LNCaP clone FGC (cell line): ENCODE results near the gene SFXN1.

ENCODE experiments used
- DNase-seq: peaks from one replicate; pipeline ENCODE4 v3.0.0-alpha.2; 2011; ENCODE audit warnings: low read depth
- H3K4me3 ChIP-seq: 2 replicates; pipeline ENCODE4 v1.5.1; 2011; ENCODE audit warnings: mild to moderate bottlenecking, low read depth, low read length, control low read depth
- TF ChIP-seq, protein P1 (sequence below): IDR thresholded peaks from 2 replicates; pipeline ENCODE4 v1.5.1; 2012; ENCODE audit warnings: mild to moderate bottlenecking; ENCODE audit not compliant: control insufficient read depth, insufficient read depth; ENCODE audit errors: extremely low read depth

Gene SFXN1

DNA sequence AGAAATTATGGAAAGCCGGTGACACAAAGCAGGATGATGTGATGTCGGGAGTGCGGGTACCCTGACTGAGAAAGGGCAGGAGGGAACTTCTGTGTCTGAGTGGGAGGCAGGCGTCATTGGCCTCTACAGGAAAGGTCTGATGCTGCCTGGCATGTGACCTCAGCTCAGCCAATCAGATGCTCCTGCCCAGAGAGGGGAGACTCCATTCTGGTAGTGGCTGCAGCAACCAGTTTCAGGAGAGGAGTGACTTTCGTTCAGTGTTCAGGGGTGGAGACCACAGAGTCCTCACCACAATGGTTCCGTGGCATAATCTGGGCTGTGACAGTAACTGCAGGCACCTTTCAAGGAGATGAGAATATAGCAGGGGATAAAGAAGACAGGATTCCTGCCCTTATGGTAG lies 6.7 kb upstream of the SFXN1 start:
- H3K4me3 ChIP-seq: no peak overlapping the region
- no peak for DNase-seq
- TF ChIP-seq, protein P1, sequence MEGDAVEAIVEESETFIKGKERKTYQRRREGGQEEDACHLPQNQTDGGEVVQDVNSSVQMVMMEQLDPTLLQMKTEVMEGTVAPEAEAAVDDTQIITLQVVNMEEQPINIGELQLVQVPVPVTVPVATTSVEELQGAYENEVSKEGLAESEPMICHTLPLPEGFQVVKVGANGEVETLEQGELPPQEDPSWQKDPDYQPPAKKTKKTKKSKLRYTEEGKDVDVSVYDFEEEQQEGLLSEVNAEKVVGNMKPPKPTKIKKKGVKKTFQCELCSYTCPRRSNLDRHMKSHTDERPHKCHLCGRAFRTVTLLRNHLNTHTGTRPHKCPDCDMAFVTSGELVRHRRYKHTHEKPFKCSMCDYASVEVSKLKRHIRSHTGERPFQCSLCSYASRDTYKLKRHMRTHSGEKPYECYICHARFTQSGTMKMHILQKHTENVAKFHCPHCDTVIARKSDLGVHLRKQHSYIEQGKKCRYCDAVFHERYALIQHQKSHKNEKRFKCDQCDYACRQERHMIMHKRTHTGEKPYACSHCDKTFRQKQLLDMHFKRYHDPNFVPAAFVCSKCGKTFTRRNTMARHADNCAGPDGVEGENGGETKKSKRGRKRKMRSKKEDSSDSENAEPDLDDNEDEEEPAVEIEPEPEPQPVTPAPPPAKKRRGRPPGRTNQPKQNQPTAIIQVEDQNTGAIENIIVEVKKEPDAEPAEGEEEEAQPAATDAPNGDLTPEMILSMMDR: no peak

DNA sequence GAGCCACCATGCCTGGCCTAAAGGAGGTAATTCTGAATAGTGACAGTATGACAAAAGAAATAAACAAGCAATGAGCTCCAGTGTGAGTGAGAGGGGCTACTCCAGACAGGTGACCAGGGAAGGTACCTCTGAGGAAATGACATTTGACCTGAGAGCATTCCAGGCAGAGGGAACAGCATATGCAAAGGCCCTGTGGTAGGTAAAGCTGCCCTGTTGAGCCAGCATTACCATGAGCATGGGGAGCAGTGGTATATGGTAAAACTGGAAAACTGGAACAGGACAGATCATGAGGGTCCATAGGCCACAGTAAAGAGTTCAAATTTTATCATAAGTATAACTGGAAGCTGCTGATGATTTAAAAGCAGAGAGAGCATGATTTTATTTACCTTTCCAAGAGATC lies 6.0 kb upstream of the SFXN1 start:
- TF ChIP-seq, protein P1: no peak
- DNase-seq: no peak
- no peak overlapping the region for H3K4me3 ChIP-seq

DNA sequence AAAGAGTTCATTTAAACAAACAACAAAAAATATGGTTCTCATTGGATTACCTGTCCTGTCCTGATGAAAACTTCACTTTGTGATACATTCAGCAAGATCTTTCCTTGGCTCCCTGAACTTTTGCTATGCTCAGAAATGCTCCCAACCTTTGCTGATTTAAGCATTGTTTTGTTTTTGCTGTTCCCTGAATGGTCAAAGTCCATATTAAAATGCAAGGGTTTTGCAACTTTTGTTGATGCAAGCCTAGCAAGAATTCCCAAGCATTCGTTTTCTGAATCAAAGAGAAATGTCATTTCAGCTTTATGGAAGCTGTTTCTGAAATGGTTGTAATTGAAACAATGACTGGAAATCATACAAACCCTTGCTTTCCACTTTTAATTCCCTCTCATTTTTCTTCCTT lies 3.1 kb upstream of the SFXN1 start:
- TF ChIP-seq, protein P1: no peak
- no peak overlapping the region for H3K4me3 ChIP-seq
- DNase-seq: no peak

DNA sequence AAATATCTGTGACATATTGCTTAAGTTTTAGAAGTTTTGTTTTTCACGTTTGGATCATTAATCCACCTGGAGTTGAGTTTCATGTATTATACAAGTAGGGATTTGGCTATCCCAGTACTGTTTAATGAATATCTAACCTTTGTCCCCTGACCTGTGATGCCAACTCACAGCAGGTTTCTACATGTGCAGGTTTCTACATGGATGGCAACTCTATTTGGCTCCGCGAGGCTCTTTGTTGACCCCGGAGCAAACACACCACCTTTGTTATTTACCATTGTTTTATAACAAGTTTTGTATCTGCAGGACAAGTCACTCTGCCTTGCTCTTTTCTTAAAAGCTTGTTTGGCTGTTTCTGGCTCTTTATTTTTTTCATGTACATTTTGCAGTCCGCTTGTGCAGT lies 920 bp upstream of the SFXN1 start:
- TF ChIP-seq, protein P1: no peak
- no peak for DNase-seq
- no peak overlapping the region for H3K4me3 ChIP-seq

DNA sequence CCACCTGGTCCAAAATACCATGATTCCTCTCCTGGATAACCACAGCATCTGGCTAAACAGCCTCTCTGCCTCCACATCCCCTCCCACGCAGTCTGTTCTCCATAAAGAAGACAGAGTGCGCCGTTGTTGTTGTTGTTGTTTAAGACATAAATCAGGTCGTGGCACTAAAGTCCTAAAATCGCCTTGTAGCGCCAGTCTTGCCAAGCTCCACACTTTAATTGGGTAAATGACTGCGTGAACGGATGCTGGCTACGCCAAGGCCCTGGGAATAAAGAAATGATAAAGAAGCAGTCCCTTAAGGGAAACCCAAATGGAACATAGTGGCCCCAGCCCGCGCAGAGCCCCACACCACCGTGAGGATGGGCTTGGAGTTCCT lies 364 bp upstream of the SFXN1 start:
- H3K4me3 ChIP-seq: peak overlapping the region; percentile 62
- TF ChIP-seq, protein P1: no peak
- no peak for DNase-seq

DNA sequence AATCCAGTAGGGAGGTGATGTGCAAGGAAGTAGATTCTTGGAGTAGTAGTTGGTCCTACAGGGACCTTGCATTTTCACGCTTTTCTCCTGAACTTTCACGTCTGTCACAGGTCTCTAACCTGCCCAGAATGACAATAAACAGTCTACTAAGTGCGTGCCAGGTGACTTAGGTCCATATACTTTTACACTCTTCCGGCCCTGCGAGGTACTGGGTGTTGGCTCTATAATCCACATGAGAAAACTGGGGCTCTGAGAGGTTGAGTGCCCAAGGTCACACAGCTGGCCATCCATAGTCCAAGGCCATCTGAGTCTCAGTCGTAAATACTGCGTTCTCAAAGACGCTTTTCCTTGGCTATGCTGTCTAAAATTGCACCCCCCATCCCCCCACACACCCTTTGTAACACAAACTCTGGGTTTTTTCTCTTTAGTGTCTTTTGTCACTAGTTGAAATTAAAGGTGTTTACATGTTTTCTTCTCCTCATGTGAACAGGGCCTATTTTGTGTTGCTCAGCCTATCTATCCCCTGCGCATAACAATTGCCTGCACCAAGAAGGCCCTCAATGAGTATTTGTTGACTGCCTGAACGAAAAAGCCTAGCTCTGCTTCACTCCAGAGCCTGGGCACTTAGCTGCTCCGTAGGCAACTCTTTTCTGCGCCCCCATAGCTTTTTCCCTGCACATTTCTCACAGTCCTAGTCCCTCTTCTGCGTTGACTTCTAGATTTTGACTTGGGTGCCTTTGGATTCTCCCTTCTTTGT lies 943 bp downstream of the SFXN1 start:
- peak overlapping the region; percentile 62 for H3K4me3 ChIP-seq
- no peak for DNase-seq
- TF ChIP-seq, protein P1: no peak

DNA sequence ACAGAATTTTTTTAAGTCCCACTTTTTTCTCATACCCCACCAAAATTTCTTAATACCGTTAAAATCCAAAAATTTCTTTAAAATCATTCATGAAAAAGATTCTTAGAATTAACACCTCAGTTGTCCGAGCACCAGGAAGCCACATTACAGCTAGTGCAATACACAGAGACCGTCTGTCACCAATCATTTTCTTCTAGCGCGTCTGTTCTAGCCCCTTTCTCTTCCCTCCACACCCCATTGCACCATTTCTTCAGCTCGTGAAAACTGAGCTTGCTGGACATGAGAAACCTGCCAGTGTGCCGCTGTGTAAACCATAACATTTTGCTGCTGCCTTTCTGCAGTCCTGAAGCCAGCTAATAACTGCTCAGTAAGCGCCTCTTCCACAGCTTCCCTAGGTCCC lies 5.0 kb downstream of the SFXN1 start:
- TF ChIP-seq, protein P1: no peak
- H3K4me3 ChIP-seq: no peak overlapping the region
- no peak for DNase-seq
